GM19351 (cell line): ENCODE results near the gene HSPA12B.

ENCODE experiments used
- ATAC-seq: cut with Tn5 transposase; IDR thresholded peaks from one replicate; pipeline ENCODE4 v1.9.1; 2021; ENCODE audit warnings: mild to moderate bottlenecking, moderate library complexity; ENCODE audit not compliant: unreplicated experiment

The HSPA12B gene

GRCh38 chr20:3729378-3729777 lies 3.1 kb upstream of the HSPA12B start:
- ATAC-seq, result no peak

GRCh38 chr20:3729811-3730540 lies 2.5 kb upstream of the HSPA12B start:
- no peak for ATAC-seq

GRCh38 chr20:3730803-3731672 lies 1.4 kb upstream of the HSPA12B start:
- ATAC-seq, result no peak

GRCh38 chr20:3731944-3732326 lies 550 bp upstream of the HSPA12B start:
- no peak for ATAC-seq

GRCh38 chr20:3733119-3733995 lies 872 bp downstream of the HSPA12B start:
- no peak for ATAC-seq

GRCh38 chr20:3734111-3734843 lies 1.8 kb downstream of the HSPA12B start:
- ATAC-seq, result no peak

- no peak for ATAC-seq
Measured at GRCh38 chr20:3735768-3736167, 3.3 kb downstream of the HSPA12B start.

- ATAC-seq, result no peak
Measured at GRCh38 chr20:3738111-3739053, 5.9 kb downstream of the HSPA12B start.

- no peak for ATAC-seq
Measured at GRCh38 chr20:3739054-3739925, 6.8 kb downstream of the HSPA12B start.

GRCh38 chr20:3739926-3740451 lies 7.5 kb downstream of the HSPA12B start:
- no peak for ATAC-seq

GRCh38 chr20:3740615-3741301 lies 8.3 kb downstream of the HSPA12B start:
- ATAC-seq, result no peak

- no peak for ATAC-seq
Measured at GRCh38 chr20:3741836-3742458, 9.5 kb downstream of the HSPA12B start.

GRCh38 chr20:3743251-3743650 lies 10.8 kb downstream of the HSPA12B start:
- no peak for ATAC-seq

GRCh38 chr20:3744037-3744436 lies 11.6 kb downstream of the HSPA12B start:
- ATAC-seq, result no peak

- peak; percentile 80 for ATAC-seq
Measured at GRCh38 chr20:3744806-3745685, 12.6 kb downstream of the HSPA12B start.

GRCh38 chr20:3745686-3746173 lies 13.2 kb downstream of the HSPA12B start:
- no peak for ATAC-seq
